MM.1S (cell line): ENCODE measurements around the gene PRTG.

Experiments used
- DNase-seq: peaks from one replicate; pipeline ENCODE4 v3.0.0-alpha.2; 2015
- H2AFZ ChIP-seq: fragments of 300-600 bp; sonication (generic); 2 replicates; pipeline ENCODE4 v1.6.0; 2016; ENCODE audit warnings: antibody characterized with exemption, low read length
- H3F3A ChIP-seq: fragments of 300-600 bp; sonication (generic); 2 replicates; pipeline ENCODE4 v1.6.1; 2016; ENCODE audit warnings: mild to moderate bottlenecking, antibody characterized with exemption, low read length, moderate library complexity, mixed read lengths; ENCODE audit not compliant: insufficient read depth
- H3K27ac ChIP-seq: fragments of 300-600 bp; sonication (generic); 2 replicates; pipeline ENCODE4 v1.5.1; 2016; ENCODE audit warnings: mild to moderate bottlenecking, low read length
- H3K27me3 ChIP-seq: fragments of 300-600 bp; sonication (generic); replicated peaks from 2 replicates; pipeline ENCODE4 v1.6.0; 2016; ENCODE audit warnings: low read length; ENCODE audit not compliant: insufficient read depth
- H3K36me3 ChIP-seq: fragments of 300-600 bp; sonication (generic); replicated peaks from 2 replicates; pipeline ENCODE4 v1.6.1; 2016; ENCODE audit warnings: mild to moderate bottlenecking, low read length, mixed read lengths; ENCODE audit not compliant: insufficient read depth
- H3K4me1 ChIP-seq: fragments of 300-600 bp; sonication (generic); 2 replicates; pipeline ENCODE4 v1.6.1; 2016; ENCODE audit warnings: low read length, mixed read lengths
- H3K4me2 ChIP-seq: fragments of 300-600 bp; sonication (generic); 2 replicates; pipeline ENCODE4 v1.6.0; 2016; ENCODE audit warnings: low read depth, low read length
- H3K4me3 ChIP-seq: fragments of 300-600 bp; sonication (generic); 2 replicates; pipeline ENCODE4 v1.5.1; 2016; ENCODE audit warnings: low read length, mixed read lengths
- H3K79me2 ChIP-seq: fragments of 300-600 bp; sonication (generic); 2 replicates; pipeline ENCODE4 v1.6.1; 2016; ENCODE audit warnings: mixed run types, low read length, mixed read lengths
- H3K9ac ChIP-seq: fragments of 300-600 bp; sonication (generic); 2 replicates; pipeline ENCODE4 v1.6.1; 2016; ENCODE audit warnings: low read length, mixed read lengths
- H3K9me2 ChIP-seq: fragments of 300-600 bp; sonication (generic); replicated peaks from 2 replicates; pipeline ENCODE4 v1.6.1; 2016; ENCODE audit warnings: mild to moderate bottlenecking, low read length, mixed read lengths; ENCODE audit not compliant: insufficient read depth
- H3K9me3 ChIP-seq: fragments of 300-600 bp; sonication (generic); replicated peaks from 2 replicates; pipeline ENCODE4 v1.6.1; 2016; ENCODE audit warnings: mild to moderate bottlenecking, low read length, mixed read lengths; ENCODE audit not compliant: insufficient read depth
- H4K20me1 ChIP-seq: fragments of 300-600 bp; sonication (generic); 2 replicates; pipeline ENCODE4 v1.6.1; 2016; ENCODE audit warnings: mild to moderate bottlenecking, low read length, moderate library complexity, mixed read lengths; ENCODE audit not compliant: insufficient read depth
- CTCF ChIP-seq: fragments of 300-600 bp; sonication (generic); IDR thresholded peaks from 2 replicates; pipeline ENCODE4 v1.5.1; 2016; ENCODE audit warnings: antibody characterized with exemption, low read length, mixed read lengths
- EZH2 ChIP-seq: fragments of 300-600 bp; sonication (generic); optimal IDR thresholded peaks from 2 replicates; pipeline ENCODE3; 2017; ENCODE audit warnings: low read depth, mild to moderate bottlenecking, antibody characterized with exemption, low read length, mixed read lengths
- EZH2phosphoT487 ChIP-seq: fragments of 300-600 bp; sonication (generic); IDR thresholded peaks from 2 replicates; pipeline ENCODE4 v1.6.1; 2018; ENCODE audit warnings: antibody characterized with exemption, low read length

PRTG gene

GRCh38 chr15:55652909-55653495, 90.0 kb downstream of the PRTG start:
- Histone ChIP-seq H4K20me1 (no peaks in the 10 kb centered on the region), H3K36me3 (no peaks in the 10 kb centered on the region), H3K9me3 (no peaks in the 10 kb centered on the region), H3K9ac (no peak overlapping the region), H3K4me3 (no peak overlapping the region), H2AFZ (no peak overlapping the region), H3K4me2 (no peak overlapping the region), H3K4me1 (no peaks in the 10 kb centered on the region), H3K9me2 (no peaks in the 10 kb centered on the region), H3F3A (no peaks in the 10 kb centered on the region), H3K79me2 (no peaks in the 10 kb centered on the region), H3K27ac (no peak overlapping the region), H3K27me3 (no peaks in the 10 kb centered on the region)
- DNase-seq: no peak
- TF ChIP-seq EZH2phosphoT487: no peak
- no peak for TF ChIP-seq EZH2
- no peak for TF ChIP-seq CTCF

GRCh38 chr15:55652359-55652758, 90.6 kb downstream of the PRTG start:
- no peaks in the 10 kb centered on the region for H3K36me3 ChIP-seq
- no peaks in the 10 kb centered on the region for H3K9me3 ChIP-seq
- no peak for TF ChIP-seq CTCF
- no peak for TF ChIP-seq EZH2phosphoT487
- TF ChIP-seq EZH2: no peak
- no peaks in the 10 kb centered on the region for H3F3A ChIP-seq
- H3K4me1 ChIP-seq: no peaks in the 10 kb centered on the region
- H3K9ac ChIP-seq: no peak overlapping the region
- DNase-seq: no peak
- no peak overlapping the region for H3K4me3 ChIP-seq
- no peak overlapping the region for H2AFZ ChIP-seq
- H3K27me3 ChIP-seq: no peaks in the 10 kb centered on the region
- H4K20me1 ChIP-seq: no peaks in the 10 kb centered on the region
- no peaks in the 10 kb centered on the region for H3K79me2 ChIP-seq
- H3K27ac ChIP-seq: no peak overlapping the region
- H3K9me2 ChIP-seq: no peaks in the 10 kb centered on the region
- H3K4me2 ChIP-seq: no peak overlapping the region

GRCh38 chr15:55649058-55649423, 93.9 kb downstream of the PRTG start:
- no peaks in the 10 kb centered on the region for H3K4me1 ChIP-seq
- no peak overlapping the region for H3K4me3 ChIP-seq
- no peak overlapping the region for H3K27ac ChIP-seq
- no peaks in the 10 kb centered on the region for H3K27me3 ChIP-seq
- H3K9me3 ChIP-seq: no peaks in the 10 kb centered on the region
- no peaks in the 10 kb centered on the region for H3K79me2 ChIP-seq
- TF ChIP-seq EZH2: no peak
- TF ChIP-seq EZH2phosphoT487: no peak
- no peak overlapping the region for H3K4me2 ChIP-seq
- H3K9me2 ChIP-seq: no peaks in the 10 kb centered on the region
- no peak overlapping the region for H2AFZ ChIP-seq
- no peaks in the 10 kb centered on the region for H3F3A ChIP-seq
- no peak overlapping the region for H3K9ac ChIP-seq
- no peaks in the 10 kb centered on the region for H4K20me1 ChIP-seq
- no peak for DNase-seq
- H3K36me3 ChIP-seq: no peaks in the 10 kb centered on the region

DNA sequence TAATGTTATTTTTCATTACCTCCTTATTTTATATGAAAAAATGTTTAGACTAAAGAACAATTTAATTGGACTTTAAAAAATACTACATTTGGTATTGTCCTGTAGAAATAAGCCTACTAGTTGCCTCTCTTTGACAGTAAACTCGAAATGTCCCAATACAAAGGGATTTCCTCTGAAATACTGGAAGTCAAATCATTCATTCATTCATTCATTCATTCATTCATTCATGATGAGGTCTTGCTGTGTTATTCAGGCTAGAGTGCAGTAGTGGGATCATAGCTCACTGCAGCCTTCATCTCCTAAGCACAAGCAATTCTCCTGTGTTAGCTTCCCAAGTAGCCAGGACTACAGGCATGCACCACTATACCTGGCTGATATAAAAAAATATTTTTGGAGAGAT, 104.2 kb downstream of the PRTG start:
- H3K9me2 ChIP-seq: no peaks in the 10 kb centered on the region
- H3K36me3 ChIP-seq: no peaks in the 10 kb centered on the region
- no peak overlapping the region for H2AFZ ChIP-seq
- H3K4me1 ChIP-seq: no peaks in the 10 kb centered on the region
- DNase-seq: no peak
- no peaks in the 10 kb centered on the region for H3F3A ChIP-seq
- H3K79me2 ChIP-seq: no peaks in the 10 kb centered on the region
- H3K9me3 ChIP-seq: no peaks in the 10 kb centered on the region
- no peak overlapping the region for H3K4me2 ChIP-seq
- no peak overlapping the region for H3K9ac ChIP-seq
- no peaks in the 10 kb centered on the region for H3K27me3 ChIP-seq
- no peak overlapping the region for H3K27ac ChIP-seq
- H3K4me3 ChIP-seq: no peak overlapping the region
- no peak for TF ChIP-seq EZH2phosphoT487
- no peak for TF ChIP-seq CTCF
- no peak for TF ChIP-seq EZH2
- no peaks in the 10 kb centered on the region for H4K20me1 ChIP-seq
